CD4-positive, alpha-beta memory T cell (primary cell): ENCODE measurements around the gene KDM4C. TPM values are rescaled to one million over a fixed set of nuclear protein-coding genes. Genes with fewer than 3 reads are reported as not detected.
A peak's percentile ranks its signal among the peaks of the same experiment; 100 is the strongest.
"Not testable (repeated sequence)": the region's sequence is repeated elsewhere in the genome, so short reads cannot be mapped to it uniquely, and the experiment has no call there.

ENCODE experiments used
- CTCF ChIA-PET: fragments of 350-600 bp; sonication (Branson Sonifier 250); formaldehyde crosslinking; loops from one replicate; lab custom pipeline; 2021; ENCODE audit warnings: inconsistent platforms; ENCODE audit not compliant: partially characterized antibody; lab: Charles Lee
- POLR2A ChIA-PET: fragments of 350-600 bp; sonication (Branson Sonifier 250); formaldehyde crosslinking; loops from one replicate; lab custom pipeline; 2021; ENCODE audit not compliant: partially characterized antibody; lab: Charles Lee
- DNase-seq, 5 donors: peaks; one replicate each; pipeline versions ENCODE4 v3.0.0 to v3.0.0-alpha.2; 2020 to 2022; ENCODE audit warnings: mixed read lengths in 1 of 5
- H3K27ac ChIP-seq: one replicate; pipeline ENCODE4 v1.7.0; 2013; ENCODE audit warnings: low read depth, low read length
- H3K27me3 ChIP-seq: 2 replicates; pipeline ENCODE4 v1.7.0; 2013; ENCODE audit warnings: mild to moderate bottlenecking, low read length, moderate library complexity; ENCODE audit not compliant: insufficient read depth
- H3K36me3 ChIP-seq: 2 replicates; pipeline ENCODE4 v1.7.0; 2013; ENCODE audit warnings: mild to moderate bottlenecking, low read length, moderate library complexity; ENCODE audit not compliant: insufficient read depth
- H3K4me1 ChIP-seq: 2 replicates; pipeline ENCODE4 v1.7.0; 2013; ENCODE audit warnings: mild to moderate bottlenecking, low read length, moderate library complexity; ENCODE audit not compliant: insufficient read depth
- H3K4me3 ChIP-seq, 2 donors: one replicate each; pipeline ENCODE4 v1.7.0; 2013; ENCODE audit warnings: low read length in 2 of 2, mild to moderate bottlenecking in 1 of 2
- H3K9me3 ChIP-seq, 2 donors: one replicate each; pipeline ENCODE4 v1.7.0; 2013; ENCODE audit warnings: low read length in 2 of 2, control low read depth in 1 of 2; ENCODE audit not compliant: control insufficient read depth in 1 of 2
- H3K27ac Mint-ChIP-seq, 7 donors: one replicate each; pipeline ENCODE4 v1.8.0; 2020 to 2021; ENCODE audit warnings: mixed read lengths in 7 of 7, mild to moderate bottlenecking in 6 of 7, inconsistent platforms in 3 of 7, moderate library complexity in 3 of 7
- H3K27me3 Mint-ChIP-seq, 2 donors: one replicate each; pipeline ENCODE4 v1.8.0; 2020 to 2021; ENCODE audit warnings: mixed read lengths in 2 of 2
- H3K36me3 Mint-ChIP-seq, 2 donors: one replicate each; pipeline ENCODE4 v1.8.0; 2020 to 2021; ENCODE audit warnings: mixed read lengths in 2 of 2, inconsistent platforms in 1 of 2, mild to moderate bottlenecking in 1 of 2
- H3K4me1 Mint-ChIP-seq, 4 donors: one replicate each; pipeline ENCODE4 v1.8.0; 2020 to 2021; ENCODE audit warnings: mixed read lengths in 4 of 4, mild to moderate bottlenecking in 1 of 4
- H3K4me3 Mint-ChIP-seq, 8 donors: one replicate each; pipeline ENCODE4 v1.8.0; 2020 to 2021; ENCODE audit warnings: mixed read lengths in 8 of 8, mild to moderate bottlenecking in 7 of 8, moderate library complexity in 6 of 8, inconsistent platforms in 3 of 8
- H3K9me3 Mint-ChIP-seq, 8 donors: one replicate each; pipeline ENCODE4 v1.8.0; 2020 to 2021; ENCODE audit warnings: mixed read lengths in 8 of 8, mild to moderate bottlenecking in 5 of 8, inconsistent platforms in 3 of 8, moderate library complexity in 1 of 8
- intact Hi-C: fragments of 100-400 bp; cut with micrococcal nuclease; formaldehyde crosslinking; loops from one replicate; pipeline ENCODE4 v1.15.1; 2023
- polyA plus RNA-seq, 2 donors: library from polyadenylated mRNA; unstranded; fragments of 300-500 nt; fragmentation: Illumina TruSeq; gene quantifications; one replicate each; pipeline ENCODE4 v1.2.3, GENCODE V29; 2021
- total RNA-seq, 2 experiments: library from RNA; stranded (reverse); gene quantifications; one replicate each; pipeline ENCODE4 v1.2.3, GENCODE V29; 2021

Gene KDM4C
- total and polyA plus RNA-seq, 4 experiments from 2014 or later = 36.3 to 90.7 (median 58.8) TPM

DNA sequence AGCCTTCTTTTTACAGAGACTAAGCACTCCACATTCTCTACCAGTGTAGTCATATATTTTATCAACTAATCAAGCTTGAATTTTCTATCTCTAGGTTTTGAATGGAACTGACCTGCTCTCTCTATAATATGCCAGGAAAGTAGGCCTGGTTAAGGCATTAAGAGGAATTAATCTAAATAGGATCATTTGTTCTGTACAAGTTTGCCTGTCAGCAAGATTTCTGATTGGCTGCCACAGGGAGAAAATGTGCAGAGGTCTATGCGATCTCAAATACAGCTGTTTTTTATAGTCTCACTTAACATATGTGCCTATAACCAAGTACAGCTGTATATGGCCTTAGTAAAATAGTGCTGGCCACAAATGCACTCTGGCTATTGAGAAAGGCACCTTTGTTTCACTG is 418.8 kb downstream of the KDM4C start:
- DNase-seq = no peak
- intact Hi-C loops = no loop called here
- no peak overlapping the region for H3K27ac ChIP-seq
- Mint-ChIP-seq H3K4me3 (no peak overlapping the region), H3K9me3 (peaks cover 0 to 8% (median 2%) of the 10 kb centered on the region in 8 donors), H3K4me1 (peaks cover 0 to 5% (median 0%) of the 10 kb centered on the region in 4 donors), H3K27ac (no peak overlapping the region), H3K36me3 (peaks cover 77 to 87% of the 10 kb centered on the region in 2 donors), H3K27me3 (no peaks in the 10 kb centered on the region)
- ChIA-PET CTCF (interaction anchor here (1.1 kb wide), 1 partner anchor 14 kb away, joined by 3 read pairs; no protein-coding TSS in a partner anchor), POLR2A (interaction anchor here (0.7 kb wide), 1 partner anchor 16 kb away, joined by 3 read pairs; no protein-coding TSS in a partner anchor)
- no peaks in the 10 kb centered on the region for H3K27me3 ChIP-seq
- H3K36me3 ChIP-seq = peaks cover 17% of the 10 kb centered on the region
- no peak overlapping the region for H3K4me3 ChIP-seq
- no peaks in the 10 kb centered on the region for H3K4me1 ChIP-seq
- H3K9me3 ChIP-seq = no peaks in the 10 kb centered on the region

DNA sequence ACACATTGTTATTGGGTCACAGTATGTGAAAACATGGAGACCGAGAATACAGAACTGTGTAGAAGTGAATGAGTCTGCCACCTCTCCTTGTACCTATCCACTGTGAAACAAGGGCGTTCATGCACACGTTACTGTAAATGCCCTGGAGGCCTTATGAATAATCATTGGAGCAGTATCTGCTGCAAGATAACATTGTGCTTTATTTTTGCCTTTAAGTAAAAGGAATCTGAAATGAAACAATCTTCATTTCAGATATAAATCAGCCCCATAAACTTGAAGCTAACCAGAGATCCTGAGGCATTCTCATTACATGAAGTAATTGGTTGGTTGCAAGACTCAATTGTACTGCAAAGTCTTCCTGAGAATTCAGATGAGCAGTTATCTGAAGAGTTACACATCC is 419.6 kb downstream of the KDM4C start:
- peaks cover 0 to 16% (median 3%) of the 10 kb centered on the region in 8 donors for H3K9me3 Mint-ChIP-seq
- POLR2A ChIA-PET = interaction anchor here (0.7 kb wide), 1 partner anchor 16 kb away, joined by 3 read pairs; no protein-coding TSS in a partner anchor
- CTCF ChIA-PET = interaction anchor here (1.1 kb wide), 1 partner anchor 13 kb away, joined by 3 read pairs; no protein-coding TSS in a partner anchor
- Histone ChIP-seq H3K4me1 (no peaks in the 10 kb centered on the region), H3K27ac (no peak overlapping the region), H3K36me3 (peaks cover 17% of the 10 kb centered on the region), H3K27me3 (no peaks in the 10 kb centered on the region), H3K4me3 (no peak overlapping the region), H3K9me3 (no peaks in the 10 kb centered on the region)
- H3K36me3 Mint-ChIP-seq = peaks cover 79 to 90% of the 10 kb centered on the region in 2 donors
- no peaks in the 10 kb centered on the region for H3K27me3 Mint-ChIP-seq
- intact Hi-C loops = no loop called here
- H3K27ac Mint-ChIP-seq = no peak overlapping the region
- H3K4me1 Mint-ChIP-seq = peaks cover 0 to 5% (median 0%) of the 10 kb centered on the region in 4 donors
- no peak for DNase-seq
- H3K4me3 Mint-ChIP-seq = no peak overlapping the region

DNA sequence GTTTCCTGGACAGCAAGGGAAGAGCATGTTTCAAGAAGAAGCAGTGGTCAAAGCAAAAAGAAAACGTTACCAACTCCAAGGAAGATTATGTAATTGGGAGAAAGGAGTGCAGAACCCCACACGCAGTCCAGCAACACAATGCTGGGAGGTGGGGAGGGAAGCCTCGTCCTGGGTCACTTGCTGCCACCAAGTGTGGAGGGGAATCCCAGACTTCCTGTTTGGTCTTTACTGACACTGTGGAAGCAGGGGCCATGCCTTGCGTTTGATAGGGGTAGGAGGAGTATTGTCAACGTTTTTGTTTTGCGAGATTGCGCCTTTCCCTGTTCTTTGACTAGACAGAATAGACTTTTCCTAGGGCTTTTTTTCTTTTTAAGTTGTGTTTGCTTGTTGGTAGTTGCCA is 421.0 kb downstream of the KDM4C start:
- CTCF ChIA-PET = no interaction called here
- H3K4me1 Mint-ChIP-seq = peaks cover 0 to 5% (median 0%) of the 10 kb centered on the region in 4 donors
- peaks cover 75 to 89% of the 10 kb centered on the region in 2 donors for H3K36me3 Mint-ChIP-seq
- no peak for DNase-seq
- peak overlapping the region in 2 of 7 donors; percentile 2 to 17 for H3K27ac Mint-ChIP-seq
- POLR2A ChIA-PET = no interaction called here
- H3K36me3 ChIP-seq = peaks cover 17% of the 10 kb centered on the region
- no peaks in the 10 kb centered on the region for H3K27me3 Mint-ChIP-seq
- H3K4me3 ChIP-seq = no peak overlapping the region
- no peaks in the 10 kb centered on the region for H3K9me3 ChIP-seq
- no peak overlapping the region for H3K4me3 Mint-ChIP-seq
- no peaks in the 10 kb centered on the region for H3K27me3 ChIP-seq
- peaks cover 0 to 27% (median 4%) of the 10 kb centered on the region in 8 donors for H3K9me3 Mint-ChIP-seq
- H3K4me1 ChIP-seq = no peaks in the 10 kb centered on the region
- H3K27ac ChIP-seq = no peak overlapping the region
- intact Hi-C loops = no loop called here

DNA sequence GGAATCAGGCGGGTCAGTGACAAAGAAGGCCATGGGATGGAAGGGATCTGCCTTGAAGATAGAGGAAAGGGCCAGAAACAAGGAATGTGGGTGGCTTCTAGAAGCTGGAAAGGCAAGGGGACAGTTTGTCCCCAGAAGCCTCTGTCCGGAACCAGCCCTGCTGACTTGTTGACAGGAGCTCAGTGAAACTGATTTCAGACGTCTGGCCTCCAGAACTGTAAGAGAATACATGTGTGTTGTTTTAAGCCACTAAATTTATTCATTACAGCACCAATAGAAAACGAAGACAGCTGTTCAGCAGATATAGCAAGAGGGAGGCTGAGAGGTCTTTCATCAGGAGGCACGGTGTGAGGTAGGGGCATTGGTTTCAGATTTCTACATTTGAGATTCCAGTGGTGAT is 422.5 kb downstream of the KDM4C start:
- peaks cover 0 to 2% (median 0%) of the 10 kb centered on the region in 4 donors for H3K4me1 Mint-ChIP-seq
- H3K36me3 ChIP-seq = peaks cover 8% of the 10 kb centered on the region
- peaks cover 0 to 27% (median 4%) of the 10 kb centered on the region in 8 donors for H3K9me3 Mint-ChIP-seq
- H3K36me3 Mint-ChIP-seq = peaks cover 73 to 84% of the 10 kb centered on the region in 2 donors
- no peak overlapping the region for H3K4me3 ChIP-seq
- CTCF ChIA-PET = interaction anchor here (1.3 kb wide), 1 partner anchor 13 kb away, joined by 4 read pairs; no protein-coding TSS in a partner anchor
- no peaks in the 10 kb centered on the region for H3K27me3 Mint-ChIP-seq
- H3K9me3 ChIP-seq = no peaks in the 10 kb centered on the region
- H3K27me3 ChIP-seq = no peaks in the 10 kb centered on the region
- H3K4me3 Mint-ChIP-seq = no peak overlapping the region
- no peaks in the 10 kb centered on the region for H3K4me1 ChIP-seq
- POLR2A ChIA-PET = no interaction called here
- no peak overlapping the region for H3K27ac ChIP-seq
- peak overlapping the region in 2 of 7 donors; percentile 4 to 76 for H3K27ac Mint-ChIP-seq
- DNase-seq = no peak
- intact Hi-C loops = no loop called here

DNA sequence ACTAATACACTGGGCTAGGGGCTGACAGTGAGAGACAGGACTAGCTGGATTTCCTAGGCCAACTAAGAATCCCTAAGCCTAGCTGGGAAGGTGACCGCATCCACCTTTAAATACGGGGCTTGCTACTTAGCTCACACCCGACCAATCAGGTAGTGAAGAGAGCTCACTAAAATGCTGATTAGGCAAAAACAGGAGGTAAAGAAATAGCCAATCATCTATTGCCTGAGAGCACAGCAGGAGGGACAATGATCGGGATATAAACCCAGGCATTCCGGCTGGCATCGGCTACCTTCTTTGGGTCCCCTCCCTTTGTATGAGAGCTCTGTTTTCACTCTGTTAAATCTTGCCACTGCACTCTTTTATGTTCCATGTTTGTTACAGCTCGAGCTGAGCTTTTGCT is 425.4 kb downstream of the KDM4C start:
- H3K4me3 Mint-ChIP-seq, H3K27me3 ChIP-seq, H3K4me3 ChIP-seq, H3K36me3 ChIP-seq, H3K27ac ChIP-seq, H3K27me3 Mint-ChIP-seq, intact Hi-C loops, CTCF ChIA-PET, H3K4me1 Mint-ChIP-seq, H3K9me3 ChIP-seq, DNase-seq, H3K4me1 ChIP-seq: not testable (repeated sequence)
- H3K36me3 Mint-ChIP-seq = peaks cover 71 to 81% of the 10 kb centered on the region in 2 donors
- peak overlapping the region in 2 of 7 donors; percentile 53 to 59 for H3K27ac Mint-ChIP-seq
- POLR2A ChIA-PET = interaction anchor here (0.6 kb wide), 1 partner anchor 14 kb away, joined by 3 read pairs; no protein-coding TSS in a partner anchor
- H3K9me3 Mint-ChIP-seq = peaks cover 0 to 52% (median 14%) of the 10 kb centered on the region in 8 donors

DNA sequence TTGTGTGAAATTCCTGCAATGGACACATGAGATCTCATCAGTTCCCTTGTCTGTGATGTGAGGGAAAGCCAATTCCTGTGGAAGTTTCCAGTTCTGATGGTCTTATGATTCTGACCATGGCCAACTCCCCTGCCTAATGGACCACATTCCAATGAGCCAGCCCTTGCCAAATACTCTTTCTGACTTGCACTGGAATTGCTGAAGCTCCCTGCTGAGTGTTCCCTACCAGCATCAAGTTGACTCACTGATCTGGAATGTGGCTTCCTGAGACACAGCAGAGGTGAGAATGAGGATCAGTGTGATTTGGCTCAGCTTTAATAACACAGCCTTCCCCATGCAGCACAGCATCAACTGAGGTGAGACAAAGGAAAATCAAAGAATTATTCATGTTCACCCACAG is 427.8 kb downstream of the KDM4C start:
- POLR2A ChIA-PET = no interaction called here
- Mint-ChIP-seq H3K4me1 (no peaks in the 10 kb centered on the region), H3K9me3 (peaks cover 4 to 68% (median 28%) of the 10 kb centered on the region in 8 donors), H3K4me3 (no peak overlapping the region), H3K27ac (no peak overlapping the region), H3K27me3 (no peaks in the 10 kb centered on the region), H3K36me3 (peaks cover 54 to 68% of the 10 kb centered on the region in 2 donors)
- no peak overlapping the region for H3K4me3 ChIP-seq
- no peak for DNase-seq
- no peaks in the 10 kb centered on the region for H3K9me3 ChIP-seq
- no peaks in the 10 kb centered on the region for H3K27me3 ChIP-seq
- H3K36me3 ChIP-seq = no peaks in the 10 kb centered on the region
- H3K27ac ChIP-seq = no peak overlapping the region
- H3K4me1 ChIP-seq = no peaks in the 10 kb centered on the region
- CTCF ChIA-PET = interaction anchor here (1.0 to 1.2 kb wide), 2 partner anchors 8 to 36 kb away, joined by 3 read pairs; no protein-coding TSS in a partner anchor
- intact Hi-C loops = loop anchor here (5.0 kb wide), 1 partner anchor 358 kb away; no protein-coding TSS in a partner anchor

DNA sequence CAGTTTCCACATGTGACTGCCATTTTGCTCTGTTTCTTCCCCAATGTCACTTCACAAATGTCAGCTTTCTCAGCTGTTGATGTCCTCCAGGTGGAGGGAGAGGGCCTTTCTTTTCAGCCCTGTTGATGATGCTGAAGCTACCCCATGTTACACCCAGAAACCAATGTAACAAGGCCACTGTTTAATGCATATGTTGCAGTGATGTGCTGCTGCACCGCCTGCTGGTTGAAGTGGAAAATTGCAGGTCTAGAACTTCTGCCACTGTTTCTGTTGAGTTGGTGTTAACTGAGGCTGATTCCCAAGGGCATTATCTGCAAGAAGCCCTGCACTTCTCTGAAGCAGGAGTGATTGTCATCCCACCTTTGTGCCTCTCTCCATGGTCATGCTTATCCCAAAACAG is 428.4 kb downstream of the KDM4C start:
- H3K36me3 Mint-ChIP-seq = peaks cover 54 to 68% of the 10 kb centered on the region in 2 donors
- H3K36me3 ChIP-seq = no peaks in the 10 kb centered on the region
- no peak overlapping the region for H3K4me3 Mint-ChIP-seq
- POLR2A ChIA-PET = no interaction called here
- no peaks in the 10 kb centered on the region for H3K9me3 ChIP-seq
- no peak overlapping the region for H3K27ac Mint-ChIP-seq
- intact Hi-C loops = loop anchor here (5.0 kb wide), 1 partner anchor 359 kb away; no protein-coding TSS in a partner anchor
- no peak overlapping the region for H3K27ac ChIP-seq
- no peaks in the 10 kb centered on the region for H3K4me1 ChIP-seq
- DNase-seq = no peak
- peaks cover 8 to 74% (median 31%) of the 10 kb centered on the region in 8 donors for H3K9me3 Mint-ChIP-seq
- CTCF ChIA-PET = interaction anchor here (1.2 kb wide), 1 partner anchor 36 kb away, joined by 3 read pairs; no protein-coding TSS in a partner anchor
- no peak overlapping the region for H3K4me3 ChIP-seq
- H3K27me3 Mint-ChIP-seq = no peaks in the 10 kb centered on the region
- H3K4me1 Mint-ChIP-seq = no peaks in the 10 kb centered on the region
- no peaks in the 10 kb centered on the region for H3K27me3 ChIP-seq
